Keratinocyte (primary cell): Measurements from ENCODE around the gene LPAR1. TPM values are rescaled to one million over a fixed set of nuclear protein-coding genes. Genes with fewer than 3 reads are reported as not detected.

ENCODE experiments used
- DNase-seq: peaks from one replicate; pipeline ENCODE4 v3.0.0-alpha.2; 2011; ENCODE audit warnings: low read depth, missing footprints, low spot score
- FAIRE-seq: peaks from 2 replicates; lab custom pipeline; 2011; peaks lifted over from hg19 to GRCh38; lab: Jason Lieb, UNC
- H2AFZ ChIP-seq: 2 replicates; pipeline ENCODE4 v1.6.0; 2012; ENCODE audit warnings: low read length, control low read depth, inconsistent platforms; ENCODE audit not compliant: control insufficient read depth
- H3K27ac ChIP-seq: 2 replicates; pipeline ENCODE4 v1.5.1; 2011; ENCODE audit warnings: low read length; ENCODE audit not compliant: control insufficient read depth, insufficient read depth
- H3K27me3 ChIP-seq: 3 replicates; pipeline ENCODE4 v1.6.0; 2011; ENCODE audit warnings: low read length; ENCODE audit not compliant: control insufficient read depth, insufficient read depth; ENCODE audit errors: extremely low read depth
- H3K36me3 ChIP-seq, 2 experiments: 2 replicates in 1 of 2; 3 replicates in 1 of 2; pipeline ENCODE4 v1.5.1; 2011; ENCODE audit warnings: low read length in 2 of 2, mild to moderate bottlenecking in 1 of 2; ENCODE audit not compliant: control insufficient read depth in 2 of 2, insufficient read depth in 2 of 2; ENCODE audit errors: extremely low read depth in 1 of 2
- H3K4me1 ChIP-seq: 3 replicates; pipeline ENCODE4 v1.5.1; 2011; ENCODE audit warnings: low read length; ENCODE audit not compliant: control insufficient read depth, insufficient read depth; ENCODE audit errors: extremely low read depth
- H3K4me2 ChIP-seq: 3 replicates; pipeline ENCODE4 v1.6.0; 2011; ENCODE audit warnings: low read depth, low read length; ENCODE audit not compliant: control insufficient read depth, insufficient read depth; ENCODE audit errors: extremely low read depth
- H3K4me3 ChIP-seq, 3 experiments: fragments of 200-600 bp in 1 of 3; sonication (generic) in 1 of 3; 2 replicates in 2 of 3; 3 replicates in 1 of 3; pipeline ENCODE4 v1.5.1; 2011 to 2016; ENCODE audit warnings: low read length in 3 of 3, mild to moderate bottlenecking in 3 of 3, control low read depth in 2 of 3, inconsistent platforms in 1 of 3, low read depth in 1 of 3, mixed read lengths in 1 of 3, mixed run types in 1 of 3, moderate library complexity in 1 of 3; ENCODE audit not compliant: control insufficient read depth in 2 of 3, insufficient read depth in 2 of 3; ENCODE audit errors: extremely low read depth in 1 of 3
- H3K79me2 ChIP-seq: 2 replicates; pipeline ENCODE4 v1.6.0; 2012; ENCODE audit warnings: low read length; ENCODE audit not compliant: control insufficient read depth, insufficient read depth
- H3K9ac ChIP-seq: 3 replicates; pipeline ENCODE4 v1.6.0; 2011; ENCODE audit warnings: low read length; ENCODE audit not compliant: control insufficient read depth, insufficient read depth; ENCODE audit errors: extremely low read depth
- H3K9me1 ChIP-seq: 3 replicates; pipeline ENCODE4 v1.6.0; 2011; ENCODE audit warnings: low read length; ENCODE audit not compliant: control insufficient read depth, insufficient read depth; ENCODE audit errors: extremely low read depth
- H3K9me3 ChIP-seq: 2 replicates; pipeline ENCODE4 v1.5.1; 2012; ENCODE audit warnings: low read depth, low read length; ENCODE audit not compliant: control insufficient read depth
- H4K20me1 ChIP-seq: 3 replicates; pipeline ENCODE4 v1.6.0; 2011; ENCODE audit warnings: low read length; ENCODE audit not compliant: control insufficient read depth, insufficient read depth; ENCODE audit errors: extremely low read depth
- CTCF ChIP-seq, 3 experiments: IDR thresholded peaks in 1 of 3; conservative IDR thresholded peaks in 1 of 3; optimal IDR thresholded peaks in 1 of 3; 2 replicates in 2 of 3; 3 replicates in 1 of 3; pipeline versions ENCODE3 to v1.5.1; 2011; ENCODE audit warnings: low read length in 3 of 3, mild to moderate bottlenecking in 3 of 3, moderate library complexity in 2 of 3, control low read depth in 1 of 3, inconsistent platforms in 1 of 3; ENCODE audit not compliant: insufficient read depth in 2 of 3; ENCODE audit errors: extremely low read depth in 1 of 3
- EZH2 ChIP-seq: IDR thresholded peaks from one replicate; pipeline ENCODE4 v1.6.1; 2012; ENCODE audit warnings: inconsistent platforms, mild to moderate bottlenecking, low read length, moderate library complexity
- dilution Hi-C: fragments of 300-500 bp; cut with MboI; formaldehyde crosslinking; loops from one replicate; pipeline ENCODE4 v1.7.0; 2020; ENCODE audit warnings: low sequenced_read_pairs; ENCODE audit not compliant: extremely low pct_ligation_motif_present
- polyA plus RNA-seq, 5 experiments: library from polyadenylated mRNA; depleted of rRNA in 3 of 5; stranded (reverse) in 3 of 5; stranded (forward) in 1 of 5; unstranded in 1 of 5; fragments of >200 nt; gene quantifications; 1 replicate in 1 of 5; 2 replicates in 3 of 5; 3 replicates in 1 of 5; pipeline versions ENCODE4 v1.2.1 to v1.2.3, GENCODE V29; 2011 to 2012; ENCODE audit warnings: missing spikeins in 2 of 5, low read depth in 1 of 5, low replicate concordance in 1 of 5

Gene LPAR1
- polyA plus RNA-seq, 1 donor (not counting 4 experiments of a cell fraction or from before 2014, with no cell fraction given) = 43.2 TPM

- DNase-seq (no peak), FAIRE-seq (no peak)
- H3K36me3 ChIP-seq = peaks cover 0 to 3% of the 10 kb centered on the region in 2 experiments
- dilution Hi-C loops = no loop called here
- TF ChIP-seq EZH2 (no peak), CTCF (optimal IDR thresholded peaks at IDR 0.05 in 1 of 3, IDR thresholded peaks at IDR 0.05 in 1 of 3, conservative IDR thresholded peaks at IDR 0.05 in 1 of 3; ENCODE audit: extremely low read depth in 1 of 3, insufficient read depth in 2 of 3, low read length in 3 of 3) (no peak)
- H3K27ac ChIP-seq = no peak overlapping the region
- no peak overlapping the region for H3K4me3 ChIP-seq
- no peaks in the 10 kb centered on the region for H3K9me1 ChIP-seq
- no peaks in the 10 kb centered on the region for H4K20me1 ChIP-seq
- H3K79me2 ChIP-seq = peaks cover 52% of the 10 kb centered on the region
- no peaks in the 10 kb centered on the region for H3K4me1 ChIP-seq
- H2AFZ ChIP-seq = no peak overlapping the region
- no peaks in the 10 kb centered on the region for H3K9me3 ChIP-seq
- no peak overlapping the region for H3K4me2 ChIP-seq
- H3K27me3 ChIP-seq = no peaks in the 10 kb centered on the region
- H3K9ac ChIP-seq = no peak overlapping the region
Measured at GRCh38 chr9:111029260-111029659, 9.0 kb downstream of the LPAR1 start.

GRCh38 chr9:111027798-111028197 is 10.5 kb downstream of the LPAR1 start:
- H3K9me1 ChIP-seq = no peaks in the 10 kb centered on the region
- no peak overlapping the region for H3K4me3 ChIP-seq
- H3K36me3 ChIP-seq = peaks cover 0 to 3% of the 10 kb centered on the region in 2 experiments
- H3K9me3 ChIP-seq = no peaks in the 10 kb centered on the region
- dilution Hi-C loops = no loop called here
- no peak for TF ChIP-seq EZH2
- no peak for TF ChIP-seq CTCF (optimal IDR thresholded peaks at IDR 0.05 in 1 of 3, IDR thresholded peaks at IDR 0.05 in 1 of 3, conservative IDR thresholded peaks at IDR 0.05 in 1 of 3; ENCODE audit: extremely low read depth in 1 of 3, insufficient read depth in 2 of 3, low read length in 3 of 3)
- no peak overlapping the region for H3K27ac ChIP-seq
- FAIRE-seq (no peak), DNase-seq (no peak)
- peaks cover 50% of the 10 kb centered on the region for H3K79me2 ChIP-seq
- no peaks in the 10 kb centered on the region for H4K20me1 ChIP-seq
- no peaks in the 10 kb centered on the region for H3K27me3 ChIP-seq
- H3K9ac ChIP-seq = no peak overlapping the region
- H2AFZ ChIP-seq = no peak overlapping the region
- H3K4me2 ChIP-seq = no peak overlapping the region
- no peaks in the 10 kb centered on the region for H3K4me1 ChIP-seq
